Left ventricle myocardium superior (tissue), 1 donor: ENCODE measurements around the gene MOK. TPM values are rescaled to one million over a fixed set of nuclear protein-coding genes. Genes with fewer than 3 reads are reported as not detected.

Experiments used
- ATAC-seq: fragments of 200-7000 bp; cut with Tn5 transposase; one replicate; pipeline ENCODE4 v1.9.1; 2020; ENCODE audit warnings: mild to moderate bottlenecking, moderate library complexity
- DNase-seq: peaks from one replicate; pipeline ENCODE4 v3.0.0-alpha.2; 2020
- intact Hi-C: fragments of 100-400 bp; cut with micrococcal nuclease; formaldehyde crosslinking; loops from one replicate; pipeline ENCODE4 v1.11.0; 2022
- total RNA-seq: library from RNA; stranded (reverse); fragmentation: NEBNext Ultra II Directional; extraction: Animal tissue kit (Norgen Biotek cat#: 25700); gene quantifications from one replicate; pipeline ENCODE4 v1.2.1, GENCODE V29; 2021
- donor health status: DM: no; HTN: yes; CAD: no; lungs with severe emphysema.

MOK gene
- total RNA-seq, 1 donor from 2014 or later: 10.9 TPM

DNA sequence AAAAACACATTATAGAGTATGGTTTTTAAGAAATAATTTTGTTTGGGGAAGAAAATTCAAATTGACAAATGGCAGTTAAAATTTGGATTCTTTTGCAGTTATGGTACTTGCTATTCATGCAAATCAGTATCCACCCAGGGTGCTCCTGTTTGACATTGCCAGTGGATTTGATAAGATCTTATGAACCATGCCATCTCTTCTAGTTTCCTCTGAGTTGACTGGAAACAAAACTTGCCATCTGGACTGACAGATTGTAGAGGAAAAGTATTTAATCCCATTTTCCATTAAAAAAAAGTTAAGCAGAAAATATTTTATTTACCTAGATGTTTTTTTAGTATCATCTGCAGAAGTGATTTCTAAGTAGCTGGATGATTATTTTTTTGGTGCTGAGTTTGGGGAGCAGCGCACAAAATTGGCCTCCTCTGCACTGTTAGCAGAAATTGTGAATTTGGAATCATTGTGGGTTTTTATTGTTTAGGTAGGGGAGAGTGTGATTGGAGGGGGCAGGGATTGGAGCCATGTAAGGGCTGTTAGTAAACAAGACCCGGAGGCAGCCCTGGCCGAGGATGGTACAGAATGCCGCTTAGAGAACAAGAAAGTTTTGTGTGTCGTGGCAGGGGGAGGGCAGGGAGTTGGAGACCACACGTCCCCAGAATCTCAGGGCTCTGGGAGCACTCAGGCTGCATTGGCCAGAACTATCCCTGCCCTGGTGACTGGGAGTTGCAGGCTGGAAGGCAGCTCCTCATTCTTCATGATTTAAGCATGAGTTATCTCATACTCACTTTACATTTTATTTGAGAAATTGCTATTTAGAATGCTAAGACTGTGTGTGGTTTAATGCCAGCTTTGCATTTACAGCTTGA is 108.7 kb downstream of the MOK start:
- no peak for ATAC-seq
- intact Hi-C loops: no loop called here
- no peak for DNase-seq

DNA sequence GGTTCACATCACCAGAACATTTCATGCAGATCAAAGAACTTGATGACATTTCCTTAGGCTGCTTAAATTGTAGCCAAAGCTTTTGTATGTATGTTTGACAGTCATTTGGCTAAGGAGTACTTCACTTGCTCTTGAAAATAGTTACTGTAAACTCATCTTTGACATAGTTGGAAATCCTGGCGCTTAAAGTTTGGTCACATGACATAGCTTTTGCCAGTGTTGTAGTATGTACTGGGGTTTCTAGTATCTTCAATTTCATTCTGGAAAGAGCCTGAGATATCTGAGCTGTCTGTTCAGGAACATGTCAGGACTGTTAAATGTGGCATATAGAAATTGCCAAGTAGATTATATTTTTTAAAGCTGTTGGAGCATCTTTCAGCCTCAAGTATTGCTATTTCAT is 109.5 kb downstream of the MOK start:
- no peak for ATAC-seq
- no peak for DNase-seq
- intact Hi-C loops: no loop called here

GRCh38 chr14:102194856-102195255 is 110.1 kb downstream of the MOK start:
- no peak for DNase-seq
- no peak for ATAC-seq
- intact Hi-C loops: no loop called here

DNA sequence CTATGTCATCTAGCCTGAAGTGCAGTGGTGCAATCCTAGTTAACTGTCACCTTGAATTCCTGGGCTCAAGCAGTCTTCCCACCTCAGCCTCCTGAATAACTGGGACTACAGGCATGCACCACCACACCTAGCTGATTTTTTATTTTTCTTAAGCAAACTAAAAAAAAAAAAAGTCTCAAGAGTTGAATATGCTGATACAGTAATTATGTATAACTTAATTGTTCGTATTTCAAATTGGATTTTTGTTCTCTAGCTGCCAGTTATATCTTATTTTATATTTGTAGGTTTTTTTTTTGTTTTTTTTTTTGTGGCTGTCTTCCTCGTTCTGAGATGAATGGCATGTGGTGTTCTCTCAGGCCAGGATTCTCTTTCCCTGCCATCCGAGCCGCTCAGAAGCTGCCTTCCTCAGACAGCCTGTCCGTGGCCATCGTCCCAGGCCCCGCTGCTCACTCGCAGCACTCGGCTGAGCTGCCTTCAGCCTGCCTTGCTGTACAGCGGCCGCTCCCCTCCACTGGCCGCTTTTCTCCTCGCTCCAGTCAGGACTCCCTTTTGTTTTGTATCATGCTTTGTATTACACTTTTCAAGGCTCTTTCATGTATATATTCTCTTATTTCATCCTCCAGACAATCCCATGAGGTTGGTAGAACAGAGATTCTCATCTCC is 112.0 kb downstream of the MOK start:
- ATAC-seq (no peak), DNase-seq (no peak)
- intact Hi-C loops: no loop called here

DNA sequence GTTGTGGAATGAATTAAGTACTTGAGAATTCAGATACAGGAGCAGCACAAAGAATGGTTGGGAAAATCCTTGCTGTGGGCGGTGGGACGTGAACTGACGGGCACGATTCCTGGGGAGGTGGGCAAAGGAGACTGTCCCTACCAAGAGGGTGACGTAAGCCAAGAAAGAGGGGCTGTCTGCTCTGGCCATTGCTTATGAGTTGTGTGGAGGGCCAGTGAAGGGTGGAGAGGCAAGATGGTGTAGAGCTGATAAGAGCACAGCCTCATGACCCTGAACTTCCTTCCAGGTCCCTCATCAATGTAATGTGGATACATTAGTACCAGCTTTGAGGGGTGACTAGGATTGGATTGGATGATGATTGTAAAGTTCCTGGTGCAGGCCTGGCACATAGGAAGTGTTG is 115.1 kb downstream of the MOK start:
- DNase-seq (no peak), ATAC-seq (no peak)
- intact Hi-C loops: no loop called here

DNA sequence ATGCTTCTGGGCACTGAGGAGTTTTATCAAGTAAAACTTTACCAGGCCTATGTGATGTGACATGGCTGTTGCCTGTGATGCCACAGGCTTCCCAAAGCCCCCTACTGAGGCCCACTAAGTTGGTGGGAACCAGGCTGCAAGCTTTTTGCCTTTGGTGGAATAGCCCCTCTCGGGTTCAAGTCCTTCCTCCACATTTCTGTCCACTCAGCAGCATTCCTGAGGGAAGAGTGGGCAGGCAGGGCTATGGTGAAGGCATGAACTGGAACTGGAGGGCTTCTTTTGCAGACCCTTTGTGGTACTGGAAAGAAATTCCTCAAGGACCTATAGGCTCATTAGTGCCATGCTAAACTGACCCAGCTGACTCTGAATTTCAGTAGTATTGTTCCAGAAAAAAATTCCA is 116.8 kb downstream of the MOK start:
- intact Hi-C loops: no loop called here
- no peak for ATAC-seq
- DNase-seq: no peak

DNA sequence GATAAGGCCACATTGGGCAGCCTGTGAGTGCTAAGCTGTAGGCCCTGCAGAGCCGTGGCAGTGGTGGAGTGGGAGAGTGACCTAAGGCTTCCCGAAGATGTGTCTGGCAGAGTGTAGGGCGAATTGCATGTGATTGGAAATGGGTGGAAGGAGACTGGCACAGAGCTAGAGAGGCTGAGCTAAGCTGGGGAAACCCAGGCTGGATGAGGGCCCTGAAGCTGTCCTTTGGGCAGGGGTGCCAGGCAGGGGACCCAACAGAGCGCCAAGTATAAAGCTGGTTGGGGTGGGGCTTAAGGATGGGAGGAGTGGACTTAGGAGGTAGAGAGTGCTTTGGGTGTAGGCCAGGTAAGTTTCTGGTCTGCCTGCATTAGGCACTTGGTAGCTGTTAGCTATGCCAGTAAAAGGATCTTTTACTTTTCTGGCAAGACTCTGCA is 117.4 kb downstream of the MOK start:
- intact Hi-C loops: no loop called here

DNA sequence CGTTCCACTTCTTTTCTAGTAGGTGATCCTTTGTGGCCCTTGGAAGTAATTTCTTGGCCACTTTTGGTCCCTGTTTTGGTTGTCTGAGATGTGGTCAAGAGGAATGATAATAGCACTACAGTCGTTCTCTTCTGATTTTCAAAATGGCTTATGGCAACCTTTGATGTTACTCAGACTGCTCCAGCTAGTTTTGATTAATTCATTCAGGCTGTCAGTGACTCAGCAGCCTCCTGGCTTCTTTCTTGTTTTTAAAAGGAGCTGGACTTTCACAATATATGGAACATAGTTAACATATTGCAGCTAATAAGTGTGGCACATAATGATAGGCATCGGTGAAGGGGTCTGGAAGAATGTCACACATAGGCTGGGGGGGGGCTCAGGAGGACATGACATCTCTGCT is 117.9 kb downstream of the MOK start:
- ATAC-seq (no peak), DNase-seq (no peak)
- intact Hi-C loops: no loop called here

More for the DNA sequence above, 117.4 kb downstream of the MOK start:
- DNase-seq: no peak
- peak; percentile 44 for ATAC-seq

- ATAC-seq (no peak), DNase-seq (no peak)
- intact Hi-C loops: no loop called here
Observed at GRCh38 chr14:102185360-102185759, 119.6 kb downstream of the MOK start.

- intact Hi-C loops: no loop called here
Observed at GRCh38 chr14:102184316-102185035, 120.5 kb downstream of the MOK start.

GRCh38 chr14:102183886-102184285 is 121.1 kb downstream of the MOK start:
- ATAC-seq: no peak
- no peak for DNase-seq
- intact Hi-C loops: no loop called here

More at GRCh38 chr14:102184316-102185035, 120.5 kb downstream of the MOK start:
- no peak for ATAC-seq
- no peak for DNase-seq

GRCh38 chr14:102182936-102183619 is 121.9 kb downstream of the MOK start:
- ATAC-seq (no peak), DNase-seq (no peak)
- intact Hi-C loops: no loop called here

DNA sequence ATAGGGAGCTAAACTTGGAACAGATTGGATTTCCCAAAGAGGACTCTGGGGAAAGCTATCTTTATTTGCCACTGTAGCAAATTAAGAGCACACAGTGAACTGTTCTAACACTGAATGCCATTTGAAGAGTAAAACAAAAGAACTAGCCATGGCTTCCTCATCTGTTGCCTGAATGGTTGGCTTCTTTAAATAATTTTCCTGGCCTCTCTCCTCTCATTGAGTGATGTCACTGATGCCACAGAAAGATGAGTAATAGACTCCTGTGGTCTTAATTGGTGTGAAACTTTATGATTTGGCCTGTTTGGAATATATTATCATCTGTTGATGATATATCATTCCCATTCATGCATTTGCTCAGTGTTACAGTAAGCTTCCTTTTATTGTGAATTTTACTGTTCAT is 122.8 kb downstream of the MOK start:
- intact Hi-C loops: no loop called here
- DNase-seq: no peak
- ATAC-seq: no peak

GRCh38 chr14:102181187-102181586 is 123.8 kb downstream of the MOK start:
- intact Hi-C loops: no loop called here
- ATAC-seq (no peak), DNase-seq (no peak)

GRCh38 chr14:102180248-102180998 is 124.5 kb downstream of the MOK start:
- ATAC-seq: no peak
- no peak for DNase-seq
- intact Hi-C loops: no loop called here
